Prostate gland (tissue), 2 donors: ENCODE results near the gene FOXO3B.
"Not testable (repeated sequence)": the region's sequence is repeated elsewhere in the genome, so short reads cannot be mapped to it uniquely, and the experiment has no call there.

Experiments used
- CTCF ChIP-seq, 4 experiments: fragments of 200-600 bp in 2 of 4; fragments of 450-650 bp in 2 of 4; sonication (generic) in 2 of 4; IDR thresholded peaks; 1 replicate in 3 of 4; 2 replicates in 1 of 4; pipeline ENCODE4 v1.5.1; 2016 to 2019; ENCODE audit warnings: antibody characterized with exemption in 4 of 4, mild to moderate bottlenecking in 2 of 4, moderate library complexity in 2 of 4
- POLR2AphosphoS5 ChIP-seq: sonication (generic); formaldehyde crosslinking; IDR thresholded peaks from one replicate; pipeline ENCODE4 v1.6.1; 2017; ENCODE audit warnings: antibody characterized with exemption

GRCh38 chr17:18721775-18722547 is 39.8 kb upstream of the FOXO3B start:
- not testable (repeated sequence) for TF ChIP-seq CTCF (IDR thresholded peaks at IDR 0.05); POLR2AphosphoS5
